ENCODE measurements around the gene MBNL1.

MBNL1 gene

GRCh38 chr3:152445212-152445611, 176.5 kb downstream of the MBNL1 start:
- DNase-seq (ENCODE audit: low read depth, low spot score) = no peak

- no peak for DNase-seq (ENCODE audit: low read depth, low spot score)
These were observed 177.8 kb downstream of the MBNL1 start for GRCh38 chr3:152446495-152446894.

- no peak for DNase-seq (ENCODE audit: low read depth, low spot score)
These were observed 178.8 kb downstream of the MBNL1 start for GRCh38 chr3:152447511-152447910.

GRCh38 chr3:152448091-152448490, 179.4 kb downstream of the MBNL1 start:
- no peak for DNase-seq (ENCODE audit: low read depth, low spot score)

- no peak for DNase-seq (ENCODE audit: low read depth, low spot score)
These were observed 183.6 kb downstream of the MBNL1 start for GRCh38 chr3:152452318-152452717.

- no peak for DNase-seq (ENCODE audit: low read depth, low spot score)
These were observed 185.5 kb downstream of the MBNL1 start for GRCh38 chr3:152454076-152454875.

- no peak for DNase-seq (ENCODE audit: low read depth, low spot score)
These were observed 187.3 kb downstream of the MBNL1 start for GRCh38 chr3:152455989-152456388.

GRCh38 chr3:152457500-152458375, 189.0 kb downstream of the MBNL1 start:
- no peak for DNase-seq (ENCODE audit: low read depth, low spot score)

GRCh38 chr3:152458376-152459117, 189.8 kb downstream of the MBNL1 start:
- no peak for DNase-seq (ENCODE audit: low read depth, low spot score)

- DNase-seq (ENCODE audit: low read depth, low spot score) = no peak
These were observed 190.4 kb downstream of the MBNL1 start for GRCh38 chr3:152459118-152459515.

GRCh38 chr3:152459572-152459971, 190.8 kb downstream of the MBNL1 start:
- DNase-seq (ENCODE audit: low read depth, low spot score) = no peak

- DNase-seq (ENCODE audit: low read depth, low spot score) = no peak
These were observed 192.2 kb downstream of the MBNL1 start for GRCh38 chr3:152460936-152461335.

GRCh38 chr3:152461460-152461859, 192.7 kb downstream of the MBNL1 start:
- DNase-seq (ENCODE audit: low read depth, low spot score) = no peak

GRCh38 chr3:152466784-152467183, 198.1 kb downstream of the MBNL1 start:
- DNase-seq (ENCODE audit: low read depth, low spot score) = no peak

GRCh38 chr3:152469248-152470025, 200.7 kb downstream of the MBNL1 start:
- no peak for DNase-seq (ENCODE audit: low read depth, low spot score)

GRCh38 chr3:152470095-152470494, 201.4 kb downstream of the MBNL1 start:
- DNase-seq (ENCODE audit: low read depth, low spot score) = no peak

- no peak for DNase-seq (ENCODE audit: low read depth, low spot score)
These were observed 202.2 kb downstream of the MBNL1 start for GRCh38 chr3:152470893-152471292.

- peak; percentile 24 for DNase-seq (ENCODE audit: low read depth, low spot score)
These were observed 203.3 kb downstream of the MBNL1 start for GRCh38 chr3:152471814-152472671.

- DNase-seq (ENCODE audit: low read depth, low spot score) = no peak
These were observed 203.9 kb downstream of the MBNL1 start for GRCh38 chr3:152472672-152472954.

GRCh38 chr3:152474585-152474984, 205.9 kb downstream of the MBNL1 start:
- no peak for DNase-seq (ENCODE audit: low read depth, low spot score)

GRCh38 chr3:152477422-152477821, 208.7 kb downstream of the MBNL1 start:
- DNase-seq (ENCODE audit: low read depth, low spot score) = no peak

Data from activated naive CD8-positive, alpha-beta T cell treated with anti-CD3 and anti-CD28 coated beads, Interleukin-2, amount 50 U/mL, for 16 hours (primary cell).